Measurements from ENCODE around the gene SERPINA6. TPM values are rescaled to one million over a fixed set of nuclear protein-coding genes. Genes with fewer than 3 reads are reported as not detected.

Gene SERPINA6
- total RNA-seq, 1 experiment from 2014 or later: not detected

DNA sequence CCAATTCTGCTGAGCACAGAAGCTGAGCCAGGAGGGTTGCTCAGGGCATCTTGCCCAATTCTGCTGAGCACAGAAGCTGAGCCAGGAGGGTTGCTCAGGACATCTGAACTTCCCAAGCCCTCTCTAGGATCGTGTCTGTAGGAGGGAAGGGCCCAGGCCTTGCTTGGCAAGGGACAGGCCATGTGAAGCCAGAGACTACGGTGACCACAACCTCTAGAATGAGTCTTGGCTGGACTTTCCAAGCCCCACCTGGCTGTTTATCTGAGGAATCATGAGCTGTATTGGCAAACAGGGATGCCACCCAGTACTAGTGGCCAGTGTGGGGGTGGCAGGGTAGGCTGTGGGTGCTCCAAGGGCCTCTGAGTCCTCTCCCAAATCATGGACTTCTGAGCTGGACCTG lies 7.7 kb upstream of the SERPINA6 start:
- no peak for DNase-seq
- intact Hi-C loops (cut with micrococcal nuclease; ENCODE audit: unreplicated experiment): no loop called here
- H3F3A ChIP-seq (ENCODE audit: insufficient read depth, low read depth): no peaks in the 10 kb centered on the region

DNA sequence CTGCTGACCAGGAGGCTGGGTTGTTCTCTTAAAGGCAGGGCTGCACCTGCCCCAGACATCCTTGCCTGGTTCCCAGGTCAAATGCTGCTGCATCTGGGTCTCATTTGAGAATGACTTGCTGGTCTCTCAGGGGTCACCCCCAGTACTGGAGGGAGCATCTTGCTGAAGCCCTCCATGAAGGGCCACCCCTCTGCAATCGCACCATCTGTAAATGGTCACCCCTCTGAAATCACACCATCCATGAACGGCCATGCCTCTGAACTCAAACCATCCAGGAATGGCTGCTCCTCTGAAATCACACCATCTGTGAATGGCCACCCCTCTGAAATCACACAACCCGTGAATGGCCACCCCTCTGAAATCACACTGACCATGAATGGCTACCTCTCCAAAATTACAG lies 7.3 kb upstream of the SERPINA6 start:
- no peak overlapping the region for H3K4me2 ChIP-seq
- no TSS peak for BruUV-seq (replicated peaks)
- ChIA-PET POLR2A (ENCODE audit: unreplicated experiment) (no interaction called here), CTCF (no interaction called here)
- no peak overlapping the region for H3K4me3 ChIP-seq
- H3K36me3 ChIP-seq (ENCODE audit: low read depth): no peaks in the 10 kb centered on the region
- H3K27ac ChIP-seq: no peak overlapping the region
- no peaks in the 10 kb centered on the region for H3F3A ChIP-seq (ENCODE audit: insufficient read depth, low read depth)
- H3K9me2 ChIP-seq (ENCODE audit: insufficient read depth): no peaks in the 10 kb centered on the region
- H4K20me1 ChIP-seq (ENCODE audit: insufficient read depth): no peaks in the 10 kb centered on the region
- intact Hi-C loops (cut with micrococcal nuclease; ENCODE audit: unreplicated experiment): no loop called here
- H2AFZ ChIP-seq: no peak overlapping the region
- no peaks in the 10 kb centered on the region for H3K9me3 ChIP-seq (ENCODE audit: insufficient read depth, low read depth)
- no peaks in the 10 kb centered on the region for H3K4me1 ChIP-seq (replicated peaks; ENCODE audit: insufficient read depth)
- TF ChIP-seq EZH2 (IDR thresholded peaks at IDR 0.05; ENCODE audit: low read depth): no peak
- TF ChIP-seq, protein P1, sequence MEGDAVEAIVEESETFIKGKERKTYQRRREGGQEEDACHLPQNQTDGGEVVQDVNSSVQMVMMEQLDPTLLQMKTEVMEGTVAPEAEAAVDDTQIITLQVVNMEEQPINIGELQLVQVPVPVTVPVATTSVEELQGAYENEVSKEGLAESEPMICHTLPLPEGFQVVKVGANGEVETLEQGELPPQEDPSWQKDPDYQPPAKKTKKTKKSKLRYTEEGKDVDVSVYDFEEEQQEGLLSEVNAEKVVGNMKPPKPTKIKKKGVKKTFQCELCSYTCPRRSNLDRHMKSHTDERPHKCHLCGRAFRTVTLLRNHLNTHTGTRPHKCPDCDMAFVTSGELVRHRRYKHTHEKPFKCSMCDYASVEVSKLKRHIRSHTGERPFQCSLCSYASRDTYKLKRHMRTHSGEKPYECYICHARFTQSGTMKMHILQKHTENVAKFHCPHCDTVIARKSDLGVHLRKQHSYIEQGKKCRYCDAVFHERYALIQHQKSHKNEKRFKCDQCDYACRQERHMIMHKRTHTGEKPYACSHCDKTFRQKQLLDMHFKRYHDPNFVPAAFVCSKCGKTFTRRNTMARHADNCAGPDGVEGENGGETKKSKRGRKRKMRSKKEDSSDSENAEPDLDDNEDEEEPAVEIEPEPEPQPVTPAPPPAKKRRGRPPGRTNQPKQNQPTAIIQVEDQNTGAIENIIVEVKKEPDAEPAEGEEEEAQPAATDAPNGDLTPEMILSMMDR (conservative IDR thresholded peaks at IDR 0.05): no peak
- H3K79me2 ChIP-seq (ENCODE audit: low read depth): no peaks in the 10 kb centered on the region
- no peaks in the 10 kb centered on the region for H3K27me3 ChIP-seq (ENCODE audit: insufficient read depth, low read depth)
- DNase-seq: no peak

More for the DNA sequence above, 7.7 kb upstream of the SERPINA6 start:
- H2AFZ ChIP-seq: no peak overlapping the region
- H3K4me2 ChIP-seq: no peak overlapping the region
- H4K20me1 ChIP-seq (ENCODE audit: insufficient read depth): no peaks in the 10 kb centered on the region
- TF ChIP-seq, protein P1 (conservative IDR thresholded peaks at IDR 0.05): no peak
- no peak for TF ChIP-seq EZH2 (IDR thresholded peaks at IDR 0.05; ENCODE audit: low read depth)
- H3K27me3 ChIP-seq (ENCODE audit: insufficient read depth, low read depth): no peaks in the 10 kb centered on the region
- H3K4me1 ChIP-seq (replicated peaks; ENCODE audit: insufficient read depth): no peaks in the 10 kb centered on the region
- no peaks in the 10 kb centered on the region for H3K9me3 ChIP-seq (ENCODE audit: insufficient read depth, low read depth)
- no peaks in the 10 kb centered on the region for H3K36me3 ChIP-seq (ENCODE audit: low read depth)
- POLR2A ChIA-PET (ENCODE audit: unreplicated experiment): no interaction called here
- no peaks in the 10 kb centered on the region for H3K9me2 ChIP-seq (ENCODE audit: insufficient read depth)
- no peak overlapping the region for H3K27ac ChIP-seq
- H3K79me2 ChIP-seq (ENCODE audit: low read depth): no peaks in the 10 kb centered on the region
- CTCF ChIA-PET: no interaction called here
- H3K4me3 ChIP-seq: no peak overlapping the region
- BruUV-seq (replicated peaks): no TSS peak

DNA sequence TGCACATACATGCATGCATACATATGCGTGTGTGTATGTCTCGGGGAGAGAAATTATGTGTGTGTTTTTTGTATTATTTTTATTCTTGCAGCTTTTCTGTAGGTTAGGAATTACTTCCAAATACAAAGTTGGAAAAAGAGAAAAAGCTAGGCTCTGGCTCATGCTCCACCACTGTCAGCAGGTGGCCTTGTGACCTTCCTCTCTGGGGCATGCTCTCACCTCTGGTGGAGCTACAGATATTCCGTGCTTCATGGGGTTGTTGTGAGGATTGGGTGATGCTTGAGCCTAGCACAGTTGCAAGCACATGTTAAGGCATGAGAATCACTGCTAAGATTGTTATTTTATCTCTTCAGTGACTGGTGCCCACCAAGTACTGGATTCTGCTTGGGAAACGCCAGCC lies 6.7 kb upstream of the SERPINA6 start:
- no TSS peak for BruUV-seq (replicated peaks)
- H3K9me2 ChIP-seq (ENCODE audit: insufficient read depth): no peaks in the 10 kb centered on the region
- H3K4me2 ChIP-seq: no peak overlapping the region
- H3K4me1 ChIP-seq (replicated peaks; ENCODE audit: insufficient read depth): no peaks in the 10 kb centered on the region
- DNase-seq: no peak
- intact Hi-C loops (cut with micrococcal nuclease; ENCODE audit: unreplicated experiment): no loop called here
- CTCF ChIA-PET: no interaction called here
- no peaks in the 10 kb centered on the region for H3F3A ChIP-seq (ENCODE audit: insufficient read depth, low read depth)
- H3K27ac ChIP-seq: no peak overlapping the region
- no peak for TF ChIP-seq EZH2 (IDR thresholded peaks at IDR 0.05; ENCODE audit: low read depth)
- TF ChIP-seq, protein P1 (conservative IDR thresholded peaks at IDR 0.05): no peak
- no peaks in the 10 kb centered on the region for H3K79me2 ChIP-seq (ENCODE audit: low read depth)
- no peak overlapping the region for H2AFZ ChIP-seq
- no peaks in the 10 kb centered on the region for H3K27me3 ChIP-seq (ENCODE audit: insufficient read depth, low read depth)
- H3K4me3 ChIP-seq: no peak overlapping the region
- POLR2A ChIA-PET (ENCODE audit: unreplicated experiment): no interaction called here
- H4K20me1 ChIP-seq (ENCODE audit: insufficient read depth): no peaks in the 10 kb centered on the region
- H3K36me3 ChIP-seq (ENCODE audit: low read depth): no peaks in the 10 kb centered on the region
- H3K9me3 ChIP-seq (ENCODE audit: insufficient read depth, low read depth): no peaks in the 10 kb centered on the region

Data from PC-9 (cell line).